GM12878 (cell line): ENCODE results near the gene LEMD2.

ENCODE experiments used
- BACH1 ChIP-seq: fragments of 450-650 bp; IDR thresholded peaks from 2 replicates; pipeline ENCODE4 v1.6.1; 2017; ENCODE audit warnings: mild to moderate bottlenecking, borderline replicate concordance
- CTCF ChIP-seq, 3 experiments: IDR thresholded peaks in 2 of 3; conservative IDR thresholded peaks in 1 of 3; 2 replicates each; pipeline ENCODE4 v1.5.1; 2011; ENCODE audit warnings: low read depth in 3 of 3, low read length in 3 of 3, mild to moderate bottlenecking in 3 of 3, control low read depth in 2 of 3, moderate library complexity in 2 of 3, inconsistent platforms in 1 of 3, mixed read lengths in 1 of 3; ENCODE audit not compliant: control insufficient read depth in 2 of 3, insufficient read depth in 1 of 3; ENCODE audit errors: extremely low read depth in 1 of 3
- FOS ChIP-seq: IDR thresholded peaks from 3 replicates; pipeline ENCODE4 v1.6.1; 2011; ENCODE audit warnings: borderline replicate concordance; ENCODE audit not compliant: insufficient read length; ENCODE audit errors: extremely low read depth
- MTA3 ChIP-seq: IDR thresholded peaks from 2 replicates; pipeline ENCODE4 v1.6.1; 2012; ENCODE audit warnings: low read length, inconsistent platforms, borderline replicate concordance
- NBN ChIP-seq: fragments of 450-650 bp; IDR thresholded peaks from 2 replicates; pipeline ENCODE4 v1.6.1; 2016
- NFYA ChIP-seq: IDR thresholded peaks from 2 replicates; pipeline ENCODE4 v1.6.1; 2011; ENCODE audit warnings: low read depth, mild to moderate bottlenecking, low read length, improper control_type of control experiment, borderline replicate concordance
- POLR2A ChIP-seq: IDR thresholded peaks from 2 replicates; pipeline ENCODE4 v1.6.1; 2011; ENCODE audit warnings: low read depth, mild to moderate bottlenecking, low read length
- RCOR1 ChIP-seq: conservative IDR thresholded peaks from 2 replicates; pipeline ENCODE4 v1.6.1; 2012; ENCODE audit warnings: low read depth, low read length, improper control_type of control experiment
- SIN3A ChIP-seq: IDR thresholded peaks from 2 replicates; pipeline ENCODE4 v1.6.1; 2012; ENCODE audit warnings: low read depth, low read length, improper control_type of control experiment
- SPI1 ChIP-seq: IDR thresholded peaks from 2 replicates; pipeline ENCODE4 v1.6.1; 2011; ENCODE audit warnings: low read depth, mild to moderate bottlenecking, low read length, moderate library complexity, borderline replicate concordance; ENCODE audit not compliant: insufficient read depth
- YY1 ChIP-seq: IDR thresholded peaks from 2 replicates; pipeline ENCODE4 v1.6.1; 2011; ENCODE audit warnings: low read depth, mild to moderate bottlenecking, low read length
- ZBTB33 ChIP-seq: fragments of 450-650 bp; IDR thresholded peaks from 2 replicates; pipeline ENCODE4 v1.6.1; 2017; ENCODE audit warnings: mild to moderate bottlenecking
- TF ChIP-seq, protein P1 (sequence below): IDR thresholded peaks from 2 replicates; pipeline ENCODE4 v1.6.1; 2011; ENCODE audit warnings: borderline replicate concordance, low read depth, mild to moderate bottlenecking, moderate library complexity, low read length; ENCODE audit not compliant: insufficient read depth, poor library complexity, severe bottlenecking

DNA sequence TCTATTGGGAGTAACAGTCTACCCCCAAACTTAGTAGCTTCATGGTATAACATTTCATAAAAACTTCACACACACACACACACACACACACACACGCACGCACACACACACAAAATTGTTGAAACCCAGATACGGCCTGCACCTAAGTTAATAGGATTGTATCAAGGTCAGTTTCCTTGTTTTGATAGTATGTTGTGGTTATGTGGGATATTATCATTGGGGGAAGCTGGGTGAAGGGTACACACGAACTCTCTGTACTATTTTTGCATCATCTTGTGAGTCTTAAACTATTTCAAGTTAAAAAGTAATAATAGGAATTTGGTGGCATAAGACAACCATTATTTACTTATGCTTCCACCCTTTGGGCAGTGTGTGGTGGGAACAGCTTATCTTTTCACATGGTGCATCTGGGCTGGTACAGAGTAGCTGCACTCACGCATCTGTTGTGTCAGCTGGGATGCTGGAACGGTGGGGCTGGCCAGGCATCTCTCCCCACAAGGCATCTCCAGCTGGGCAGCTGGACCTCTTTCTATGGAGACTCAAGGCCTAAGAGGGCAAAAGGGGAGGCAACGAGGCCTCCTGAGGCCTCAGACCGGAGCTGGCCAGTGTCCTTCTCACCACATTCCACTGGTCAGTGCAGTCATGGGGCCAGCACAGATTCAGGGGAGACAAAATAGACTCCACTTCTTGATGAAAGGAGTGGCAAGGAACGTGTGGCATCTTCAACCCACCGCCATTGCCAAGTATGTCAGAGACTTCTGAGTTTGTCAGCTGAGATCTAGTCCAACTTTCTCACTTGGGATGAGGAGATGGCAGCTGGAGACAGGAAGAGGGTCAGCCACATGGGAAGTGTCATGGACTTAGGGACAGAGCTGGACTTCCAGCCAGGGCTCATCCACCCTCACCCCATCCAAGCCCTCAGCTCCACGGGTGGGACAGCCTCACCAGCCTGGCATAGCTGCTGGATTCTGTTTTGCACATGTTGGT, 21.7 kb downstream of the LEMD2 start:
- TF ChIP-seq SIN3A (no peak), MTA3 (no peak), CTCF (IDR thresholded peaks at IDR 0.05 in 2 of 3, conservative IDR thresholded peaks at IDR 0.05 in 1 of 3; ENCODE audit: control insufficient read depth in 2 of 3, extremely low read depth in 1 of 3, insufficient read depth in 1 of 3, low read depth in 3 of 3, low read length in 3 of 3) (no peak), YY1 (no peak), ZBTB33 (no peak), SPI1 (no peak), NFYA (no peak), POLR2A (no peak), FOS (no peak), RCOR1 (no peak), BACH1 (no peak), NBN (no peak)
- TF ChIP-seq, protein P1, sequence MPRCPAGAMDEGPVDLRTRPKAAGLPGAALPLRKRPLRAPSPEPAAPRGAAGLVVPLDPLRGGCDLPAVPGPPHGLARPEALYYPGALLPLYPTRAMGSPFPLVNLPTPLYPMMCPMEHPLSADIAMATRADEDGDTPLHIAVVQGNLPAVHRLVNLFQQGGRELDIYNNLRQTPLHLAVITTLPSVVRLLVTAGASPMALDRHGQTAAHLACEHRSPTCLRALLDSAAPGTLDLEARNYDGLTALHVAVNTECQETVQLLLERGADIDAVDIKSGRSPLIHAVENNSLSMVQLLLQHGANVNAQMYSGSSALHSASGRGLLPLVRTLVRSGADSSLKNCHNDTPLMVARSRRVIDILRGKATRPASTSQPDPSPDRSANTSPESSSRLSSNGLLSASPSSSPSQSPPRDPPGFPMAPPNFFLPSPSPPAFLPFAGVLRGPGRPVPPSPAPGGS = no peak
